ENCODE data around the gene SLC24A4.

Gene SLC24A4

GRCh38 chr14:92470215-92470614 is 147.2 kb downstream of the SLC24A4 start:
- Histone ChIP-seq H3K36me3 (ENCODE audit: control insufficient read depth, insufficient read depth, low read length) (no peaks in the 10 kb centered on the region), H3K4me3 (ENCODE audit: low read length) (no peak overlapping the region), H3K9me3 (ENCODE audit: control insufficient read depth, low read length) (no peaks in the 10 kb centered on the region), H3K27me3 (ENCODE audit: control insufficient read depth, insufficient read depth, low read length) (no peaks in the 10 kb centered on the region), H3K9ac (ENCODE audit: low read length) (no peak overlapping the region), H3K4me1 (ENCODE audit: control insufficient read depth, insufficient read depth, low read length) (no peaks in the 10 kb centered on the region)

GRCh38 chr14:92470811-92471210 is 147.8 kb downstream of the SLC24A4 start:
- no peak overlapping the region for H3K9ac ChIP-seq (ENCODE audit: low read length)
- H3K4me3 ChIP-seq (ENCODE audit: low read length) = no peak overlapping the region
- no peaks in the 10 kb centered on the region for H3K9me3 ChIP-seq (ENCODE audit: control insufficient read depth, low read length)
- no peaks in the 10 kb centered on the region for H3K27me3 ChIP-seq (ENCODE audit: control insufficient read depth, insufficient read depth, low read length)
- H3K4me1 ChIP-seq (ENCODE audit: control insufficient read depth, insufficient read depth, low read length) = no peaks in the 10 kb centered on the region
- H3K36me3 ChIP-seq (ENCODE audit: control insufficient read depth, insufficient read depth, low read length) = no peaks in the 10 kb centered on the region

GRCh38 chr14:92471919-92472318 is 149.0 kb downstream of the SLC24A4 start:
- no peaks in the 10 kb centered on the region for H3K36me3 ChIP-seq (ENCODE audit: control insufficient read depth, insufficient read depth, low read length)
- no peak overlapping the region for H3K9ac ChIP-seq (ENCODE audit: low read length)
- no peaks in the 10 kb centered on the region for H3K9me3 ChIP-seq (ENCODE audit: control insufficient read depth, low read length)
- no peaks in the 10 kb centered on the region for H3K27me3 ChIP-seq (ENCODE audit: control insufficient read depth, insufficient read depth, low read length)
- H3K4me1 ChIP-seq (ENCODE audit: control insufficient read depth, insufficient read depth, low read length) = no peaks in the 10 kb centered on the region
- H3K4me3 ChIP-seq (ENCODE audit: low read length) = no peak overlapping the region

- Histone ChIP-seq H3K4me3 (ENCODE audit: low read length) (no peak overlapping the region), H3K9ac (ENCODE audit: low read length) (no peak overlapping the region), H3K4me1 (ENCODE audit: control insufficient read depth, insufficient read depth, low read length) (no peaks in the 10 kb centered on the region), H3K9me3 (ENCODE audit: control insufficient read depth, low read length) (no peaks in the 10 kb centered on the region), H3K27me3 (ENCODE audit: control insufficient read depth, insufficient read depth, low read length) (no peaks in the 10 kb centered on the region), H3K36me3 (ENCODE audit: control insufficient read depth, insufficient read depth, low read length) (no peaks in the 10 kb centered on the region)
Measured at GRCh38 chr14:92472860-92473259, 149.9 kb downstream of the SLC24A4 start.

GRCh38 chr14:92473261-92473968 is 150.4 kb downstream of the SLC24A4 start:
- Histone ChIP-seq H3K9ac (ENCODE audit: low read length) (no peak overlapping the region), H3K36me3 (ENCODE audit: control insufficient read depth, insufficient read depth, low read length) (no peaks in the 10 kb centered on the region), H3K4me1 (ENCODE audit: control insufficient read depth, insufficient read depth, low read length) (no peaks in the 10 kb centered on the region), H3K9me3 (ENCODE audit: control insufficient read depth, low read length) (no peaks in the 10 kb centered on the region), H3K4me3 (ENCODE audit: low read length) (no peak overlapping the region), H3K27me3 (ENCODE audit: control insufficient read depth, insufficient read depth, low read length) (no peaks in the 10 kb centered on the region)

GRCh38 chr14:92473969-92474535 is 151.1 kb downstream of the SLC24A4 start:
- Histone ChIP-seq H3K27me3 (ENCODE audit: control insufficient read depth, insufficient read depth, low read length) (no peaks in the 10 kb centered on the region), H3K4me1 (ENCODE audit: control insufficient read depth, insufficient read depth, low read length) (no peaks in the 10 kb centered on the region), H3K9me3 (ENCODE audit: control insufficient read depth, low read length) (no peaks in the 10 kb centered on the region), H3K4me3 (ENCODE audit: low read length) (no peak overlapping the region), H3K36me3 (ENCODE audit: control insufficient read depth, insufficient read depth, low read length) (no peaks in the 10 kb centered on the region), H3K9ac (ENCODE audit: low read length) (no peak overlapping the region)

GRCh38 chr14:92475037-92475436 is 152.1 kb downstream of the SLC24A4 start:
- H3K9me3 ChIP-seq (ENCODE audit: control insufficient read depth, low read length) = no peaks in the 10 kb centered on the region
- H3K9ac ChIP-seq (ENCODE audit: low read length) = no peak overlapping the region
- no peak overlapping the region for H3K4me3 ChIP-seq (ENCODE audit: low read length)
- no peaks in the 10 kb centered on the region for H3K4me1 ChIP-seq (ENCODE audit: control insufficient read depth, insufficient read depth, low read length)
- no peaks in the 10 kb centered on the region for H3K36me3 ChIP-seq (ENCODE audit: control insufficient read depth, insufficient read depth, low read length)
- H3K27me3 ChIP-seq (ENCODE audit: control insufficient read depth, insufficient read depth, low read length) = no peaks in the 10 kb centered on the region

GRCh38 chr14:92475451-92476187 is 152.7 kb downstream of the SLC24A4 start:
- H3K36me3 ChIP-seq (ENCODE audit: control insufficient read depth, insufficient read depth, low read length) = no peaks in the 10 kb centered on the region
- H3K9me3 ChIP-seq (ENCODE audit: control insufficient read depth, low read length) = no peaks in the 10 kb centered on the region
- no peaks in the 10 kb centered on the region for H3K4me1 ChIP-seq (ENCODE audit: control insufficient read depth, insufficient read depth, low read length)
- no peaks in the 10 kb centered on the region for H3K27me3 ChIP-seq (ENCODE audit: control insufficient read depth, insufficient read depth, low read length)
- H3K4me3 ChIP-seq (ENCODE audit: low read length) = no peak overlapping the region
- H3K9ac ChIP-seq (ENCODE audit: low read length) = no peak overlapping the region

- Histone ChIP-seq H3K4me1 (ENCODE audit: control insufficient read depth, insufficient read depth, low read length) (no peaks in the 10 kb centered on the region), H3K36me3 (ENCODE audit: control insufficient read depth, insufficient read depth, low read length) (no peaks in the 10 kb centered on the region), H3K4me3 (ENCODE audit: low read length) (no peak overlapping the region), H3K27me3 (ENCODE audit: control insufficient read depth, insufficient read depth, low read length) (no peaks in the 10 kb centered on the region), H3K9me3 (ENCODE audit: control insufficient read depth, low read length) (no peaks in the 10 kb centered on the region), H3K9ac (ENCODE audit: low read length) (no peak overlapping the region)
Measured at GRCh38 chr14:92480856-92481255, 157.9 kb downstream of the SLC24A4 start.

- Histone ChIP-seq H3K27me3 (ENCODE audit: control insufficient read depth, insufficient read depth, low read length) (no peaks in the 10 kb centered on the region), H3K9ac (ENCODE audit: low read length) (no peak overlapping the region)
Measured at GRCh38 chr14:92481386-92481785, 158.4 kb downstream of the SLC24A4 start.

GRCh38 chr14:92481811-92482555 is 159.0 kb downstream of the SLC24A4 start:
- Histone ChIP-seq H3K4me3 (ENCODE audit: low read length) (no peak overlapping the region), H3K36me3 (ENCODE audit: control insufficient read depth, insufficient read depth, low read length) (no peaks in the 10 kb centered on the region), H3K9ac (ENCODE audit: low read length) (no peak overlapping the region), H3K4me1 (ENCODE audit: control insufficient read depth, insufficient read depth, low read length) (no peaks in the 10 kb centered on the region), H3K27me3 (ENCODE audit: control insufficient read depth, insufficient read depth, low read length) (no peaks in the 10 kb centered on the region), H3K9me3 (ENCODE audit: control insufficient read depth, low read length) (no peaks in the 10 kb centered on the region)

More at GRCh38 chr14:92481386-92481785, 158.4 kb downstream of the SLC24A4 start:
- no peaks in the 10 kb centered on the region for H3K9me3 ChIP-seq (ENCODE audit: control insufficient read depth, low read length)
- H3K4me3 ChIP-seq (ENCODE audit: low read length) = no peak overlapping the region
- no peaks in the 10 kb centered on the region for H3K4me1 ChIP-seq (ENCODE audit: control insufficient read depth, insufficient read depth, low read length)
- no peaks in the 10 kb centered on the region for H3K36me3 ChIP-seq (ENCODE audit: control insufficient read depth, insufficient read depth, low read length)
